Neural cell (in vitro differentiated cells): Measurements from ENCODE around the gene SDK2. TPM values are rescaled to one million over a fixed set of nuclear protein-coding genes. Genes with fewer than 3 reads are reported as not detected.
"Not testable (repeated sequence)": the region's sequence is repeated elsewhere in the genome, so short reads cannot be mapped to it uniquely, and the experiment has no call there.

ENCODE experiments used
- H2AFZ ChIP-seq: fragments of 200-600, 300-800 bp; sonication (generic), shearing (Covaris generic); 2 replicates; pipeline ENCODE4 v1.6.0; 2014; ENCODE audit warnings: low read depth, mild to moderate bottlenecking, antibody characterized with exemption, low read length, moderate library complexity
- H3F3A ChIP-seq: fragments of 200-600 bp; shearing (Covaris generic); 2 replicates; pipeline ENCODE4 v1.6.1; 2016; ENCODE audit warnings: mild to moderate bottlenecking, moderate library complexity, mixed read lengths, antibody characterized with exemption, low read length; ENCODE audit not compliant: insufficient read depth, poor library complexity, severe bottlenecking
- H3K27ac ChIP-seq: fragments of 200-600, 300-800 bp; sonication (generic), shearing (Covaris generic); 2 replicates; pipeline ENCODE4 v1.5.1; 2014; ENCODE audit warnings: mild to moderate bottlenecking, low read length, moderate library complexity
- H3K27me3 ChIP-seq: fragments of 300-800, 200-600 bp; sonication (generic), shearing (Covaris generic); 2 replicates; pipeline ENCODE4 v1.6.0; 2014; ENCODE audit warnings: mild to moderate bottlenecking, low read depth, low read length, moderate library complexity; ENCODE audit not compliant: insufficient read depth
- H3K36me3 ChIP-seq: fragments of 300-800, 200-600 bp; sonication (generic), shearing (Covaris generic); 2 replicates; pipeline ENCODE4 v1.5.1; 2014; ENCODE audit warnings: mild to moderate bottlenecking, antibody characterized with exemption, low read length, moderate library complexity; ENCODE audit not compliant: insufficient read depth
- H3K4me2 ChIP-seq: fragments of 300-800, 200-600 bp; sonication (generic), shearing (Covaris generic); 2 replicates; pipeline ENCODE4 v1.6.0; 2014; ENCODE audit warnings: mild to moderate bottlenecking, low read length
- H3K4me3 ChIP-seq: fragments of 300-800, 200-600 bp; sonication (generic), shearing (Covaris generic); 2 replicates; pipeline ENCODE4 v1.5.1; 2014; ENCODE audit warnings: mild to moderate bottlenecking, low read length, moderate library complexity
- H3K79me2 ChIP-seq: fragments of 200-600 bp; shearing (Covaris generic); replicated peaks from 2 replicates; pipeline ENCODE4 v1.6.0; 2014; ENCODE audit warnings: mild to moderate bottlenecking, low read length, moderate library complexity; ENCODE audit not compliant: insufficient read depth
- H3K9ac ChIP-seq: fragments of 300-800, 200-600 bp; sonication (generic), shearing (Covaris generic); 2 replicates; pipeline ENCODE4 v1.6.1; 2016; ENCODE audit warnings: mild to moderate bottlenecking, low read length, mixed read lengths
- H3K9me2 ChIP-seq: fragments of 200-600 bp; shearing (Covaris generic); 2 replicates; pipeline ENCODE4 v1.6.1; 2016; ENCODE audit warnings: mild to moderate bottlenecking, low read length, mixed read lengths; ENCODE audit not compliant: insufficient read depth
- H3K9me3 ChIP-seq: fragments of 200-600, 300-800 bp; sonication (generic), shearing (Covaris generic); 2 replicates; pipeline ENCODE4 v1.6.1; 2016; ENCODE audit warnings: mild to moderate bottlenecking, mixed run types, low read length, moderate library complexity, mixed read lengths
- H4K20me1 ChIP-seq: fragments of 200-600 bp; shearing (Covaris generic); 2 replicates; pipeline ENCODE4 v1.6.1; 2016; ENCODE audit warnings: mild to moderate bottlenecking, mixed run types; ENCODE audit not compliant: insufficient read depth
- CTCF ChIP-seq: fragments of 450-650 bp; IDR thresholded peaks from 2 replicates; pipeline ENCODE4 v1.5.1; 2014; ENCODE audit warnings: antibody characterized with exemption, mild to moderate bottlenecking, moderate library complexity; ENCODE audit not compliant: poor library complexity, severe bottlenecking
- EP300 ChIP-seq: fragments of 450-650 bp; conservative IDR thresholded peaks from 2 replicates; pipeline ENCODE4 v1.6.1; 2014; ENCODE audit warnings: antibody characterized with exemption, mild to moderate bottlenecking, moderate library complexity; ENCODE audit not compliant: poor library complexity, severe bottlenecking
- POLR2AphosphoS5 ChIP-seq: IDR thresholded peaks from 2 replicates; pipeline ENCODE4 v1.6.1; 2012
- TAF1 ChIP-seq: IDR thresholded peaks from 2 replicates; pipeline ENCODE4 v1.6.1; 2012; ENCODE audit warnings: low read depth
- polyA plus RNA-seq: library from polyadenylated mRNA; depleted of rRNA; stranded (reverse); fragments of >200 nt; gene quantifications from 2 replicates; pipeline ENCODE4 v1.2.3, GENCODE V29; 2014
- TF ChIP-seq, protein P1 (sequence below): IDR thresholded peaks from 2 replicates; pipeline ENCODE4 v1.6.1; 2012; ENCODE audit warnings: borderline replicate concordance

Gene SDK2
- polyA plus RNA-seq, 1 donor from 2014 or later = 0.73 TPM

DNA sequence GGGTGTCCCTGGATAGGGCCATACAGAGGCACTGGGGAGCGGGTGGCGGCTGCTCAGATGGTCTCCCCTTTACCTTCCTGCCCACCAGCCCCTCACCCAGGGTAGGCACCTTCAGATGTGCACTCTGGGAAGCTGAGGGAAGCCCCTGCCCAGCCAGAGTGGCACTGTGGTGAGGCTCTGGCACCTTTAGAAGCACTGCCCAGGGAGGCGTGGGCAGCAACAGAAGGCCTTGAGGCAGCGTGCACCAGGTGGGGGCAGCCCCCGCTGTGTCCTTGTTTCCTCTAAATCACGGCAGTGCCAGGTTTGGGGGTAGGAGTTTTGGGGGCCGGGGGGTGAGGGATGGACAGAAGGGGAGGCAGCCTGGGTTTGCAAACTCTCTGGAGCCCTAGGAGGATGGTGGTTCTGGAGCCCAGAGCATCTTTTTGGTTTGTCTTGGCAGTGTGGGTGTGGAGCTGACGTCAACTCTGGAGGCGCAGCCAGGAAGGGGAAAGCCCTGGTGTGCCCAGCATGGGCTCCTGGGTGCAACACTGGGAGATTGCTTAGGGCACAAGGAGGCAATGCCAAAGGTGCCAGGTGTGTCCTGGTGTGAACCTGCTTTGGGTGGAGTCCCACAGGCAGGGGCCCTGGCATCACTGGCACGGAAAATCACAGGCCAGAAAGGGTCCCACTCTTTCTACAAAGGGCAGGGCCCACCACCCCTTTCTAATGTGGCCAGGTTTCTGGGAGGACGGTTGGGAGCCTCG lies 309.3 kb downstream of the SDK2 start:
- Histone ChIP-seq H3K27ac (no peak overlapping the region), H3F3A (no peaks in the 10 kb centered on the region), H3K79me2 (no peaks in the 10 kb centered on the region), H3K9me2 (no peaks in the 10 kb centered on the region), H3K27me3 (no peaks in the 10 kb centered on the region), H3K9me3 (no peaks in the 10 kb centered on the region), H3K9ac (no peak overlapping the region), H3K4me3 (no peak overlapping the region), H2AFZ (no peak overlapping the region), H3K36me3 (no peaks in the 10 kb centered on the region), H3K4me2 (no peak overlapping the region), H4K20me1 (no peaks in the 10 kb centered on the region)
- no peak for TF ChIP-seq TAF1
- TF ChIP-seq, protein P1, sequence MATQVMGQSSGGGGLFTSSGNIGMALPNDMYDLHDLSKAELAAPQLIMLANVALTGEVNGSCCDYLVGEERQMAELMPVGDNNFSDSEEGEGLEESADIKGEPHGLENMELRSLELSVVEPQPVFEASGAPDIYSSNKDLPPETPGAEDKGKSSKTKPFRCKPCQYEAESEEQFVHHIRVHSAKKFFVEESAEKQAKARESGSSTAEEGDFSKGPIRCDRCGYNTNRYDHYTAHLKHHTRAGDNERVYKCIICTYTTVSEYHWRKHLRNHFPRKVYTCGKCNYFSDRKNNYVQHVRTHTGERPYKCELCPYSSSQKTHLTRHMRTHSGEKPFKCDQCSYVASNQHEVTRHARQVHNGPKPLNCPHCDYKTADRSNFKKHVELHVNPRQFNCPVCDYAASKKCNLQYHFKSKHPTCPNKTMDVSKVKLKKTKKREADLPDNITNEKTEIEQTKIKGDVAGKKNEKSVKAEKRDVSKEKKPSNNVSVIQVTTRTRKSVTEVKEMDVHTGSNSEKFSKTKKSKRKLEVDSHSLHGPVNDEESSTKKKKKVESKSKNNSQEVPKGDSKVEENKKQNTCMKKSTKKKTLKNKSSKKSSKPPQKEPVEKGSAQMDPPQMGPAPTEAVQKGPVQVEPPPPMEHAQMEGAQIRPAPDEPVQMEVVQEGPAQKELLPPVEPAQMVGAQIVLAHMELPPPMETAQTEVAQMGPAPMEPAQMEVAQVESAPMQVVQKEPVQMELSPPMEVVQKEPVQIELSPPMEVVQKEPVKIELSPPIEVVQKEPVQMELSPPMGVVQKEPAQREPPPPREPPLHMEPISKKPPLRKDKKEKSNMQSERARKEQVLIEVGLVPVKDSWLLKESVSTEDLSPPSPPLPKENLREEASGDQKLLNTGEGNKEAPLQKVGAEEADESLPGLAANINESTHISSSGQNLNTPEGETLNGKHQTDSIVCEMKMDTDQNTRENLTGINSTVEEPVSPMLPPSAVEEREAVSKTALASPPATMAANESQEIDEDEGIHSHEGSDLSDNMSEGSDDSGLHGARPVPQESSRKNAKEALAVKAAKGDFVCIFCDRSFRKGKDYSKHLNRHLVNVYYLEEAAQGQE = no peak
- no peak for TF ChIP-seq CTCF

DNA sequence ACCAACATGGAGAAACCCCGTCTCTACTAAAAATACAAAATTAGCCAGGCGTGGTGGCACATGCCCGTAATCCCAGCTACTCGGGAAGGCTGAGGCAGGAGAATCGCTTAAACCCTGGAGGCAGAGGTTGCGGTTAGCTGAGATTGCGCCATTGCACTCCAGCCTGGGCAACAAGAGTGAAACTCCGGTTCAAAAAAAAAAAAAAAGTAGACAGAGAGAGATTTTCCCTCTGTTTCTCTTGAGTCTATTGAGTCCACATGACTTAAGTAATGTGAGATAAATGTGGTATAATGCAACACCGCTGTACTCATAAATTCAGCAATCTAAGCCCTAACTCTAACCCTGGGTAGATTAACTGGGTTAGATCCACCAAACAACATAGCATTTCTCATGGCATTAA lies 310.8 kb downstream of the SDK2 start:
- H3K4me2 ChIP-seq = not testable (repeated sequence)

DNA sequence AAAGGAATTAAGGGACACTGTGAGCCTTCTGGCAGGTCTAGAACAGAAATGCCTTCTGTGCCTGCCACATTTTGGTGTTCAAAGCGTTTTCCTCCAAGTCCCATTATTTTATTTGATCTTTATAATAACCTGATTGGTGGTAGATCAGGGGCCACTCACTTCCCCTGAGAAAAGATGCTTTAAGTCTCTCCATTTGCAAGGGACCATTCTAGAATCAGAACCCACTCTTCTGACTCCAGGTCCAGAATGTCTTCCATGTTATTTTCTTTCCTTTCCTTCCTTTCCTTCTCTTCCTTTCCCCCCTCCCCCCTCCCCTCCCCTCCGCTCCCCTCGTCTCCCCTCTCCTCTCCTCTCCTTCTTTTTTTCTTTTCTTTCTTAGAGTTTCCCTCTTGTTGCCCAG lies 313.2 kb downstream of the SDK2 start:
- no peak overlapping the region for H3K9ac ChIP-seq

More for the DNA sequence above, 310.8 kb downstream of the SDK2 start:
- H3K27ac ChIP-seq, H3K9me3 ChIP-seq, H2AFZ ChIP-seq, H3F3A ChIP-seq, H3K27me3 ChIP-seq, H4K20me1 ChIP-seq, H3K4me3 ChIP-seq, H3K36me3 ChIP-seq, H3K9me2 ChIP-seq, H3K79me2 ChIP-seq, H3K9ac ChIP-seq: not testable (repeated sequence)

More for the DNA sequence above, 313.2 kb downstream of the SDK2 start:
- Histone ChIP-seq H3F3A (no peaks in the 10 kb centered on the region), H2AFZ (no peak overlapping the region), H3K9me3 (no peaks in the 10 kb centered on the region), H3K79me2 (no peaks in the 10 kb centered on the region), H3K4me3 (no peak overlapping the region), H3K27me3 (no peaks in the 10 kb centered on the region), H3K9me2 (no peaks in the 10 kb centered on the region), H3K4me2 (no peak overlapping the region), H4K20me1 (no peaks in the 10 kb centered on the region), H3K27ac (no peak overlapping the region), H3K36me3 (no peaks in the 10 kb centered on the region)
- TF ChIP-seq POLR2AphosphoS5 (no peak), EP300 (no peak), CTCF (no peak)
